K562 (cell line): ENCODE data around the gene PTGES3.

Experiments
- ATF3 ChIP-seq, 2 experiments: fragments of 450-650 bp in 1 of 2; sonication (generic) in 1 of 2; formaldehyde crosslinking in 1 of 2; IDR thresholded peaks in 1 of 2; conservative IDR thresholded peaks in 1 of 2; 2 replicates each; pipeline versions ENCODE4 v1.6.1 to v1.8.1; 2016 to 2023; ENCODE audit warnings: mild to moderate bottlenecking in 2 of 2, moderate library complexity in 2 of 2, inconsistent platforms in 1 of 2, missing genetic modification reagents in 1 of 2
- BDP1 ChIP-seq: IDR thresholded peaks from 3 replicates; pipeline ENCODE4 v1.6.1; 2011; ENCODE audit not compliant: insufficient read length, insufficient read depth
- CBX8 ChIP-seq: fragments of 200-600 bp; sonication (generic); IDR thresholded peaks from 2 replicates; pipeline ENCODE4 v1.6.1; 2012; ENCODE audit warnings: borderline replicate concordance, mixed run types, low read depth, mild to moderate bottlenecking, moderate library complexity, mixed read lengths, low read length, control low read depth, inconsistent platforms; ENCODE audit not compliant: poor library complexity, severe bottlenecking; ENCODE audit errors: extremely low read depth
- CTCF ChIP-seq, 3 experiments: IDR thresholded peaks in 2 of 3; conservative IDR thresholded peaks in 1 of 3; 2 replicates each; pipeline ENCODE4 v1.5.1; 2011 to 2012; ENCODE audit warnings: low read length in 3 of 3, mild to moderate bottlenecking in 3 of 3, control low read depth in 2 of 3, improper control_type of control experiment in 1 of 3, inconsistent platforms in 1 of 3, low read depth in 1 of 3, mixed read lengths in 1 of 3, moderate library complexity in 1 of 3; ENCODE audit not compliant: insufficient read depth in 2 of 3
- MAX ChIP-seq: sonication (generic); formaldehyde crosslinking; IDR thresholded peaks from 2 replicates; pipeline ENCODE4 v1.9.0; 2022; ENCODE audit warnings: mild to moderate bottlenecking, missing genetic modification reagents
- POLR2AphosphoS5 ChIP-seq: IDR thresholded peaks from 2 replicates; pipeline ENCODE4 v1.6.1; 2011; ENCODE audit warnings: mild to moderate bottlenecking, low read depth, low read length, moderate library complexity; ENCODE audit not compliant: control insufficient read depth, insufficient read depth
- RAD51 ChIP-seq: fragments of 450-650 bp; IDR thresholded peaks from 2 replicates; pipeline ENCODE4 v1.7.1; 2016; ENCODE audit warnings: low read depth, mild to moderate bottlenecking, borderline replicate concordance
- RBBP5 ChIP-seq: fragments of 200-600 bp; sonication (generic); IDR thresholded peaks from 2 replicates; pipeline ENCODE4 v1.6.1; 2012; ENCODE audit warnings: borderline replicate concordance, mild to moderate bottlenecking, low read length, control low read depth, inconsistent platforms; ENCODE audit not compliant: insufficient read depth, poor library complexity, severe bottlenecking
- ZBTB11 ChIP-seq, 3 experiments: fragments of 200-800 bp in 1 of 3; fragments of 250-450 bp in 1 of 3; fragments of 450-650 bp in 1 of 3; sonication (Bioruptor Pico) in 1 of 3; sonication (Bioruptor generic) in 1 of 3; formaldehyde crosslinking in 1 of 3; IDR thresholded peaks; 2 replicates each; pipeline versions ENCODE4 v1.6.1 to v1.8.0; 2016 to 2022; ENCODE audit warnings: mild to moderate bottlenecking in 2 of 3, missing genetic modification characterization in 2 of 3, missing compliant biosample characterization in 1 of 3, moderate library complexity in 1 of 3
- ZNF184 ChIP-seq: sonication (generic); formaldehyde crosslinking; IDR thresholded peaks from 2 replicates; pipeline ENCODE4 v1.5.0; 2020; ENCODE audit warnings: missing genetic modification reagents
- ZNF655 ChIP-seq: fragments of 250-450 bp; sonication (Bioruptor Pico); IDR thresholded peaks from 2 replicates; pipeline ENCODE4 v1.5.0; 2021

GRCh38 chr12:56622535-56622934 is 65.5 kb downstream of the PTGES3 start:
- TF ChIP-seq CTCF (IDR thresholded peaks at IDR 0.05 in 2 of 3, conservative IDR thresholded peaks at IDR 0.05 in 1 of 3; ENCODE audit: insufficient read depth in 2 of 3, low read depth in 1 of 3, low read length in 3 of 3) (no peak), BDP1 (no peak), RAD51 (no peak), ATF3 (IDR thresholded peaks at IDR 0.05) (no peak), ATF3 (CRISPR knock-in tag; conservative IDR thresholded peaks at IDR 0.05) (no peak), RBBP5 (no peak), POLR2AphosphoS5 (no peak), ZNF655 (CRISPR knock-in tag) (no peak), CBX8 (no peak), ZBTB11 (CRISPR knock-in tag; IDR thresholded peaks at IDR 0.05) (no peak), MAX (CRISPR knock-in tag) (no peak), ZNF184 (no peak)
